HG02623 (cell line): ENCODE results near the gene SLC10A6.

ENCODE experiments used
- ATAC-seq: cut with Tn5 transposase; IDR thresholded peaks from one replicate; pipeline ENCODE4 v1.9.1; 2021; ENCODE audit warnings: moderate library complexity; ENCODE audit not compliant: unreplicated experiment

The SLC10A6 gene

DNA sequence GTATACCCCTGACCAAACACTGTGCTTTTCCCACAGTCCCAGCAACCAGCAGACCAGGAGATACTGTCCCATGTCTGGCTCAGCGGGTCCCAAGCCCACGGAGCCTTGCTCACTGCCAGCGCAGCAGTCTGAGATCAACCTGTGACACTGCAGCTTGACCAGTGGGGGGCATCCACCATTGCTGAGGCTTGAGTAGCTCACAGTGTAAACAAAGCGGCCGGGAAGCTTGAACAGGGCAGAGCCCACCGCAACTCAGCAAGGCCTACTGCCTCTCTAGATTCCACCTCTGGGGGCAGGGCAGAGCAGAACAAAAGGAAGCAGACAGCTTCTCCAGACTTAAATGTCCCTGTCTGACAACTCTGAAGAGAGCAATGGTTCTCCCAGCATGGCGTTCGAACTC is 58.1 kb downstream of the SLC10A6 start:
- ATAC-seq = no peak

DNA sequence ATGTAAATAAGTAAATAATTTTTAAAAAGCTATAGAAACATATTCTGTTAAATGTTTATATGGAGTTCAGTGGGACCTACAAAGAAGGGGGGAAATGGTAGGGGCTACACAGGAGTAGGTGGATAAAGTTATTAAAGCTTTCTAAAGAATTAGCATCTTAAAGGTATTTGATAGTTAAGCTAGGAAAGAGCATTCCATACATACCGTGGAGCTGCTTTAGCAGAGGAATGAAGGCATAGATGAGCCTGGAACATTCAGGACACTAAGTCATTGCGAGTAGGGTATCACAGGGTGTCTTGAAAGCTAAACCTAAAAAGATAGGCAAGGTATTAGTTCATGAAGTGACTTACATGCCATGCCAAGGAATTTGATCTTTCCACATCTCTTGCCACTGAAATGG is 60.4 kb downstream of the SLC10A6 start:
- ATAC-seq = no peak

DNA sequence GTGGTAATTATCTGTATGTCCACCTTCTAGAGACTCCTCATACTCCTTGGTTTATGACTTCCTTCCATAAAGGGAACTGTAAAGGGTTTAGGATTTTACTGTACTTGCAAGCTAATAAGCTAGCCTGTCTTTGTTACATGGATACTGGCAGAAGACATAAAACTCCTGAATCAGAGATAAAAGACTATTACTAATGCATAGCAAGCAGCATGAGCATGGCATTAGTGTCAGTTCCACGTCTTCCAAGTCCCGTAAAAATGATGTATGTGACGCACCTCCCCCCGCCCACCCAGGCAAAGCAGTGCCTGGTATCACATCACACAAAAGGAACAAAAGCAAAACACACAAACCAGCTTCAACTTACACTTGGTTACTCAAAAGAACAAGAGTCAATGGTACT is 71.0 kb downstream of the SLC10A6 start:
- no peak for ATAC-seq

DNA sequence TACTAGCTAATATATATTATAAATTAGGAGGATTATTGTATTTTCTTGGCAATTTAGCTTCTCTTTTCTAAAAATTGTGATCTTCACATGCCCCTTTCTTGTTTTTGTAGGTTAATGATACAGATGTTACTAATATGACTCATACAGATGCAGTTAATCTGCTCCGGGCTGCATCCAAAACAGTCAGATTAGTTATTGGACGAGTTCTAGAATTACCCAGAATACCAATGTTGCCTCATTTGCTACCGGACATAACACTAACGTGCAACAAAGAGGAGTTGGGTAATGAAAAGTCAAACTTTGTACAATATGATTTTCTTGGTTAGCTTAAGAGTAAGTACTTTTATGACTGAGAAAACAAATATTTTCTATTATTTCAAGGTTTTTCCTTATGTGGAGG is 74.1 kb downstream of the SLC10A6 start:
- no peak for ATAC-seq
